ENCODE results near the gene DPP10.

The DPP10 gene

GRCh38 chr2:115160531-115161080, 718.2 kb downstream of the DPP10 start:
- no peak overlapping the region for H3K4me3 ChIP-seq (ENCODE audit: low read length, poor library complexity, severe bottlenecking)
- no peaks in the 10 kb centered on the region for H3K4me1 ChIP-seq (ENCODE audit: insufficient read depth, low read length, poor library complexity, severe bottlenecking)
- no peaks in the 10 kb centered on the region for H3F3A ChIP-seq (ENCODE audit: low read depth)
- no peaks in the 10 kb centered on the region for H3K9me2 ChIP-seq (replicated peaks; ENCODE audit: low read depth, low read length)
- no peaks in the 10 kb centered on the region for H3K36me3 ChIP-seq (ENCODE audit: insufficient read depth, low read length)
- no peaks in the 10 kb centered on the region for H4K20me1 ChIP-seq (ENCODE audit: insufficient read depth, low read length, poor library complexity, severe bottlenecking)
- H3K79me2 ChIP-seq (ENCODE audit: insufficient read depth, low read length): no peaks in the 10 kb centered on the region
- no peaks in the 10 kb centered on the region for H3K27me3 ChIP-seq (ENCODE audit: insufficient read depth, low read length, poor library complexity, severe bottlenecking)
- no peak overlapping the region for H3K4me2 ChIP-seq (ENCODE audit: low read depth, low read length, poor library complexity, severe bottlenecking)
- H3K9me3 ChIP-seq (ENCODE audit: insufficient read depth, low read depth, low read length): no peaks in the 10 kb centered on the region; the same call in 1 of the 2 replicates
- no peak overlapping the region for H2AFZ ChIP-seq (ENCODE audit: low read length)
- TF ChIP-seq CTCF (conservative IDR thresholded peaks at IDR 0.05; ENCODE audit: low read length) (no peak), EZH2phosphoT487 (IDR thresholded peaks at IDR 0.05; ENCODE audit: borderline replicate concordance) (no peak)
- no peak overlapping the region for H3K9ac ChIP-seq (ENCODE audit: low read depth, low read length, poor library complexity, severe bottlenecking)

- H3F3A ChIP-seq (ENCODE audit: low read depth): no peaks in the 10 kb centered on the region
- no peaks in the 10 kb centered on the region for H3K79me2 ChIP-seq (ENCODE audit: insufficient read depth, low read length)
- no peak overlapping the region for H3K9ac ChIP-seq (ENCODE audit: low read depth, low read length, poor library complexity, severe bottlenecking)
- TF ChIP-seq CTCF (conservative IDR thresholded peaks at IDR 0.05; ENCODE audit: low read length): no peak
- no peak for TF ChIP-seq EZH2phosphoT487 (IDR thresholded peaks at IDR 0.05; ENCODE audit: borderline replicate concordance)
- no peaks in the 10 kb centered on the region for H3K4me1 ChIP-seq (ENCODE audit: insufficient read depth, low read length, poor library complexity, severe bottlenecking)
- no peak overlapping the region for H3K4me3 ChIP-seq (ENCODE audit: low read length, poor library complexity, severe bottlenecking)
- H3K4me2 ChIP-seq (ENCODE audit: low read depth, low read length, poor library complexity, severe bottlenecking): no peak overlapping the region
- H2AFZ ChIP-seq (ENCODE audit: low read length): no peak overlapping the region
- no peaks in the 10 kb centered on the region for H3K27me3 ChIP-seq (ENCODE audit: insufficient read depth, low read length, poor library complexity, severe bottlenecking)
- no peaks in the 10 kb centered on the region for H3K36me3 ChIP-seq (ENCODE audit: insufficient read depth, low read length)
- no peaks in the 10 kb centered on the region; the same call in 1 of the 2 replicates for H3K9me3 ChIP-seq (ENCODE audit: insufficient read depth, low read depth, low read length)
- no peaks in the 10 kb centered on the region for H4K20me1 ChIP-seq (ENCODE audit: insufficient read depth, low read length, poor library complexity, severe bottlenecking)
- H3K9me2 ChIP-seq (replicated peaks; ENCODE audit: low read depth, low read length): no peaks in the 10 kb centered on the region
Observed at GRCh38 chr2:115161081-115161770, 718.8 kb downstream of the DPP10 start.

GRCh38 chr2:115161771-115162493, 719.5 kb downstream of the DPP10 start:
- Histone ChIP-seq H3K4me2 (ENCODE audit: low read depth, low read length, poor library complexity, severe bottlenecking) (no peak overlapping the region), H3K4me1 (ENCODE audit: insufficient read depth, low read length, poor library complexity, severe bottlenecking) (no peaks in the 10 kb centered on the region), H4K20me1 (ENCODE audit: insufficient read depth, low read length, poor library complexity, severe bottlenecking) (no peaks in the 10 kb centered on the region), H3K79me2 (ENCODE audit: insufficient read depth, low read length) (no peaks in the 10 kb centered on the region), H3K4me3 (ENCODE audit: low read length, poor library complexity, severe bottlenecking) (no peak overlapping the region), H3K9me2 (replicated peaks; ENCODE audit: low read depth, low read length) (no peaks in the 10 kb centered on the region), H2AFZ (ENCODE audit: low read length) (no peak overlapping the region), H3K36me3 (ENCODE audit: insufficient read depth, low read length) (no peaks in the 10 kb centered on the region), H3K9ac (ENCODE audit: low read depth, low read length, poor library complexity, severe bottlenecking) (no peak overlapping the region), H3K27me3 (ENCODE audit: insufficient read depth, low read length, poor library complexity, severe bottlenecking) (no peaks in the 10 kb centered on the region), H3F3A (ENCODE audit: low read depth) (no peaks in the 10 kb centered on the region), H3K9me3 (ENCODE audit: insufficient read depth, low read depth, low read length) (no peaks in the 10 kb centered on the region; the same call in 1 of the 2 replicates)
- no peak for TF ChIP-seq CTCF (conservative IDR thresholded peaks at IDR 0.05; ENCODE audit: low read length)
- no peak for TF ChIP-seq EZH2phosphoT487 (IDR thresholded peaks at IDR 0.05; ENCODE audit: borderline replicate concordance)
